Measurements from ENCODE around the gene STX10.

GRCh38 chr19:13104848-13105711 is 45.1 kb downstream of the STX10 start:
- TF ChIP-seq ZNF274 (IDR thresholded peaks at IDR 0.05; ENCODE audit: low read depth, low read length) = no peak
- TF ChIP-seq SUZ12 (IDR thresholded peaks at IDR 0.05; ENCODE audit: extremely low read depth, insufficient read depth, insufficient read length) = no peak

Measured in NT2/D1 (cell line).